WTC11 (cell line): ENCODE results near the gene SNAPC4. TPM values are rescaled to one million over a fixed set of nuclear protein-coding genes. Genes with fewer than 3 reads are reported as not detected.

ENCODE experiments used
- ATAC-seq: fragments of 200-7000 bp; cut with Tn5 transposase; 2 replicates; pipeline ENCODE4 v1.10.0; 2021; ENCODE audit warnings: mild to moderate bottlenecking, moderate library complexity
- CTCF ChIA-PET: fragments of 300-600 bp; sonication (Branson Sonifier 250); formaldehyde crosslinking; loops from one replicate; lab custom pipeline; 2021; ENCODE audit warnings: antibody characterized with exemption; lab: Charles Lee
- POLR2A ChIA-PET: fragments of 350-600 bp; sonication (Branson Sonifier 250); formaldehyde crosslinking; loops from one replicate; lab custom pipeline; 2021; ENCODE audit warnings: antibody characterized with exemption; lab: Charles Lee
- DNase-seq: peaks from one replicate; pipeline ENCODE4 v3.0.0; 2021; ENCODE audit warnings: low spot score
- H3K27ac Mint-ChIP-seq: 2 replicates; pipeline ENCODE4 v1.8.0; 2021; ENCODE audit warnings: mixed read lengths
- H3K27me3 Mint-ChIP-seq: 2 replicates; pipeline ENCODE4 v1.8.0; 2021; ENCODE audit warnings: low read depth, mild to moderate bottlenecking, moderate library complexity, mixed read lengths
- H3K36me3 Mint-ChIP-seq: 2 replicates; pipeline ENCODE4 v1.8.0; 2021; ENCODE audit warnings: mixed read lengths
- H3K4me1 Mint-ChIP-seq: 2 replicates; pipeline ENCODE4 v1.8.0; 2022; ENCODE audit warnings: mixed read lengths
- H3K4me3 Mint-ChIP-seq: 2 replicates; pipeline ENCODE4 v1.8.0; 2021; ENCODE audit warnings: mild to moderate bottlenecking, moderate library complexity, mixed read lengths
- H3K9me3 Mint-ChIP-seq: 2 replicates; pipeline ENCODE4 v1.8.0; 2021; ENCODE audit warnings: mixed read lengths
- FOXP1 ChIP-seq: sonication (generic); formaldehyde crosslinking; IDR thresholded peaks from 2 replicates; pipeline ENCODE4 v1.8.0; 2022; ENCODE audit warnings: missing genetic modification reagents, mild to moderate bottlenecking, moderate library complexity, borderline replicate concordance
- IRF2 ChIP-seq: sonication (generic); formaldehyde crosslinking; IDR thresholded peaks from 2 replicates; pipeline ENCODE4 v1.8.0; 2022; ENCODE audit warnings: low read depth, missing genetic modification reagents, borderline replicate concordance
- JAZF1 ChIP-seq: fragments of 250-450 bp; sonication (Bioruptor Pico); IDR thresholded peaks from 2 replicates; pipeline ENCODE4 v1.9.0; 2021; ENCODE audit warnings: moderate library complexity, mild to moderate bottlenecking, inconsistent platforms
- JUN ChIP-seq: sonication (generic); formaldehyde crosslinking; IDR thresholded peaks from 2 replicates; pipeline ENCODE4 v1.8.0; 2023; ENCODE audit warnings: mild to moderate bottlenecking, missing genetic modification reagents
- NFYB ChIP-seq: sonication (generic); formaldehyde crosslinking; conservative IDR thresholded peaks from 2 replicates; pipeline ENCODE4 v1.8.0; 2022; ENCODE audit warnings: low read depth, missing genetic modification reagents
- SP1 ChIP-seq: sonication (generic); formaldehyde crosslinking; conservative IDR thresholded peaks from 2 replicates; pipeline ENCODE4 v1.8.1; 2022; ENCODE audit warnings: missing genetic modification reagents
- TEAD1 ChIP-seq: sonication (generic); formaldehyde crosslinking; IDR thresholded peaks from 2 replicates; pipeline ENCODE4 v1.8.0; 2022; ENCODE audit warnings: mild to moderate bottlenecking, missing genetic modification reagents
- ZNF263 ChIP-seq: sonication (generic); formaldehyde crosslinking; IDR thresholded peaks from 2 replicates; pipeline ENCODE4 v1.8.1; 2022; ENCODE audit warnings: low read depth, mild to moderate bottlenecking, moderate library complexity, missing genetic modification reagents
- ZNF317 ChIP-seq: sonication (generic); formaldehyde crosslinking; IDR thresholded peaks from 2 replicates; pipeline ENCODE4 v1.8.1; 2023; ENCODE audit warnings: low read depth, mild to moderate bottlenecking, moderate library complexity, missing genetic modification reagents, borderline replicate concordance
- total RNA-seq: library from RNA; stranded (reverse); gene quantifications from 3 replicates; pipeline ENCODE4 v1.2.3, GENCODE V29; 2021
- TF ChIP-seq, protein P1 (sequence below): sonication (generic); formaldehyde crosslinking; IDR thresholded peaks from 2 replicates; pipeline ENCODE4 v1.8.1; 2022; ENCODE audit warnings: mild to moderate bottlenecking, moderate library complexity, missing genetic modification reagents
- TF ChIP-seq, protein P2 (sequence below): fragments of 200-600 bp; IDR thresholded peaks from 2 replicates; pipeline ENCODE4 v1.8.0; 2022; ENCODE audit warnings: antibody characterized with exemption
- TF ChIP-seq, protein P3 (sequence below): fragments of 250-450 bp; sonication (Bioruptor Pico); IDR thresholded peaks from 2 replicates; pipeline ENCODE4 v2.1.2; 2022; ENCODE audit warnings: mild to moderate bottlenecking, moderate library complexity
- TF ChIP-seq, protein P4 (sequence below): sonication (generic); formaldehyde crosslinking; IDR thresholded peaks from 2 replicates; pipeline ENCODE4 v1.8.0; 2023; ENCODE audit warnings: mild to moderate bottlenecking, missing genetic modification reagents
- TF ChIP-seq, protein P5 (sequence below): sonication (generic); formaldehyde crosslinking; IDR thresholded peaks from 2 replicates; pipeline ENCODE4 v1.8.1; 2022; ENCODE audit warnings: low read depth, missing genetic modification reagents, borderline replicate concordance
- TF ChIP-seq, protein P6 (sequence below): sonication (generic); formaldehyde crosslinking; IDR thresholded peaks from 2 replicates; pipeline ENCODE4 v1.8.1; 2023; ENCODE audit warnings: mild to moderate bottlenecking, missing genetic modification reagents
- TF ChIP-seq, protein P7 (sequence below): sonication (generic); formaldehyde crosslinking; IDR thresholded peaks from 2 replicates; pipeline ENCODE4 v1.8.1; 2022; ENCODE audit warnings: mild to moderate bottlenecking, missing genetic modification reagents, moderate library complexity, borderline replicate concordance

SNAPC4 gene
- total RNA-seq, 1 experiment from 2014 or later, result 22.8 TPM

DNA sequence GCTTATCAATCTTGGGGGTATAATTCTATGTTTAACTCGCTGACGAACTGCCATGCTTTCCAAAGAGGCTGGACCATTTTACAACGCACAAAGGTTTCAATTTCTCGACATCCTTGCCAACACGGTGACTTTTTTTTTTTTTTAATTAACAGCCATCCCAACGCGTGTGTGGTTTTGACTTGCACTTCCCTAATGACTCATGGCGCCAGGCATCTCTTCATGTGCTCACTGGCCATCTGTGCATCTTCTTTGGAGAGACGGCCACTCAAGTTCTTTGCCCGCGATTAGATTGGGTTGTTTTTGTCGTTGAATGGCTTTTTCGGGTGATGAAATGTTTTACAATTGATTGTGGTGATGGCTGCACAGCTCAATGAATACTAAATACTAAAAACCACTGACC lies 14.0 kb downstream of the SNAPC4 start:
- Mint-ChIP-seq H3K4me3 (no peak overlapping the region), H3K9me3 (no peaks in the 10 kb centered on the region), H3K4me1 (no peaks in the 10 kb centered on the region), H3K27ac (no peak overlapping the region), H3K36me3 (peaks cover 42% of the 10 kb centered on the region), H3K27me3 (no peaks in the 10 kb centered on the region)
- CTCF ChIA-PET, result interaction anchor here (0.7 kb wide), 1 partner anchor 59 kb away, joined by 4 read pairs; the partner anchor contains the start of gene GPSM1
- TF ChIP-seq, protein P1, sequence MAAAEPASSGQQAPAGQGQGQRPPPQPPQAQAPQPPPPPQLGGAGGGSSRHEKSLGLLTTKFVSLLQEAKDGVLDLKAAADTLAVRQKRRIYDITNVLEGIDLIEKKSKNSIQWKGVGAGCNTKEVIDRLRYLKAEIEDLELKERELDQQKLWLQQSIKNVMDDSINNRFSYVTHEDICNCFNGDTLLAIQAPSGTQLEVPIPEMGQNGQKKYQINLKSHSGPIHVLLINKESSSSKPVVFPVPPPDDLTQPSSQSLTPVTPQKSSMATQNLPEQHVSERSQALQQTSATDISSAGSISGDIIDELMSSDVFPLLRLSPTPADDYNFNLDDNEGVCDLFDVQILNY (CRISPR knock-in tag), result no peak
- no peak for TF ChIP-seq ZNF263 (CRISPR knock-in tag)
- no peak for TF ChIP-seq SP1 (CRISPR knock-in tag)
- TF ChIP-seq, protein P2, sequence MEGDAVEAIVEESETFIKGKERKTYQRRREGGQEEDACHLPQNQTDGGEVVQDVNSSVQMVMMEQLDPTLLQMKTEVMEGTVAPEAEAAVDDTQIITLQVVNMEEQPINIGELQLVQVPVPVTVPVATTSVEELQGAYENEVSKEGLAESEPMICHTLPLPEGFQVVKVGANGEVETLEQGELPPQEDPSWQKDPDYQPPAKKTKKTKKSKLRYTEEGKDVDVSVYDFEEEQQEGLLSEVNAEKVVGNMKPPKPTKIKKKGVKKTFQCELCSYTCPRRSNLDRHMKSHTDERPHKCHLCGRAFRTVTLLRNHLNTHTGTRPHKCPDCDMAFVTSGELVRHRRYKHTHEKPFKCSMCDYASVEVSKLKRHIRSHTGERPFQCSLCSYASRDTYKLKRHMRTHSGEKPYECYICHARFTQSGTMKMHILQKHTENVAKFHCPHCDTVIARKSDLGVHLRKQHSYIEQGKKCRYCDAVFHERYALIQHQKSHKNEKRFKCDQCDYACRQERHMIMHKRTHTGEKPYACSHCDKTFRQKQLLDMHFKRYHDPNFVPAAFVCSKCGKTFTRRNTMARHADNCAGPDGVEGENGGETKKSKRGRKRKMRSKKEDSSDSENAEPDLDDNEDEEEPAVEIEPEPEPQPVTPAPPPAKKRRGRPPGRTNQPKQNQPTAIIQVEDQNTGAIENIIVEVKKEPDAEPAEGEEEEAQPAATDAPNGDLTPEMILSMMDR, result no peak
- no peak for TF ChIP-seq TEAD1 (CRISPR knock-in tag)
- TF ChIP-seq, protein P3, sequence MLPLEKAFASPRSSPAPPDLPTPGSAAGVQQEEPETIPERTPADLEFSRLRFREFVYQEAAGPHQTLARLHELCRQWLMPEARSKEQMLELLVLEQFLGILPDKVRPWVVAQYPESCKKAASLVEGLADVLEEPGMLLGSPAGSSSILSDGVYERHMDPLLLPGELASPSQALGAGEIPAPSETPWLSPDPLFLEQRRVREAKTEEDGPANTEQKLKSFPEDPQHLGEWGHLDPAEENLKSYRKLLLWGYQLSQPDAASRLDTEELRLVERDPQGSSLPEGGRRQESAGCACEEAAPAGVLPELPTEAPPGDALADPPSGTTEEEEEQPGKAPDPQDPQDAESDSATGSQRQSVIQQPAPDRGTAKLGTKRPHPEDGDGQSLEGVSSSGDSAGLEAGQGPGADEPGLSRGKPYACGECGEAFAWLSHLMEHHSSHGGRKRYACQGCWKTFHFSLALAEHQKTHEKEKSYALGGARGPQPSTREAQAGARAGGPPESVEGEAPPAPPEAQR, result no peak
- no peak for TF ChIP-seq JAZF1 (CRISPR knock-in tag)
- TF ChIP-seq ZNF317 (CRISPR knock-in tag), result no peak
- TF ChIP-seq, protein P4, sequence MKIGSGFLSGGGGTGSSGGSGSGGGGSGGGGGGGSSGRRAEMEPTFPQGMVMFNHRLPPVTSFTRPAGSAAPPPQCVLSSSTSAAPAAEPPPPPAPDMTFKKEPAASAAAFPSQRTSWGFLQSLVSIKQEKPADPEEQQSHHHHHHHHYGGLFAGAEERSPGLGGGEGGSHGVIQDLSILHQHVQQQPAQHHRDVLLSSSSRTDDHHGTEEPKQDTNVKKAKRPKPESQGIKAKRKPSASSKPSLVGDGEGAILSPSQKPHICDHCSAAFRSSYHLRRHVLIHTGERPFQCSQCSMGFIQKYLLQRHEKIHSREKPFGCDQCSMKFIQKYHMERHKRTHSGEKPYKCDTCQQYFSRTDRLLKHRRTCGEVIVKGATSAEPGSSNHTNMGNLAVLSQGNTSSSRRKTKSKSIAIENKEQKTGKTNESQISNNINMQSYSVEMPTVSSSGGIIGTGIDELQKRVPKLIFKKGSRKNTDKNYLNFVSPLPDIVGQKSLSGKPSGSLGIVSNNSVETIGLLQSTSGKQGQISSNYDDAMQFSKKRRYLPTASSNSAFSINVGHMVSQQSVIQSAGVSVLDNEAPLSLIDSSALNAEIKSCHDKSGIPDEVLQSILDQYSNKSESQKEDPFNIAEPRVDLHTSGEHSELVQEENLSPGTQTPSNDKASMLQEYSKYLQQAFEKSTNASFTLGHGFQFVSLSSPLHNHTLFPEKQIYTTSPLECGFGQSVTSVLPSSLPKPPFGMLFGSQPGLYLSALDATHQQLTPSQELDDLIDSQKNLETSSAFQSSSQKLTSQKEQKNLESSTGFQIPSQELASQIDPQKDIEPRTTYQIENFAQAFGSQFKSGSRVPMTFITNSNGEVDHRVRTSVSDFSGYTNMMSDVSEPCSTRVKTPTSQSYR (CRISPR knock-in tag), result no peak
- TF ChIP-seq IRF2 (CRISPR knock-in tag), result no peak
- TF ChIP-seq NFYB, result no peak
- TF ChIP-seq, protein P5, sequence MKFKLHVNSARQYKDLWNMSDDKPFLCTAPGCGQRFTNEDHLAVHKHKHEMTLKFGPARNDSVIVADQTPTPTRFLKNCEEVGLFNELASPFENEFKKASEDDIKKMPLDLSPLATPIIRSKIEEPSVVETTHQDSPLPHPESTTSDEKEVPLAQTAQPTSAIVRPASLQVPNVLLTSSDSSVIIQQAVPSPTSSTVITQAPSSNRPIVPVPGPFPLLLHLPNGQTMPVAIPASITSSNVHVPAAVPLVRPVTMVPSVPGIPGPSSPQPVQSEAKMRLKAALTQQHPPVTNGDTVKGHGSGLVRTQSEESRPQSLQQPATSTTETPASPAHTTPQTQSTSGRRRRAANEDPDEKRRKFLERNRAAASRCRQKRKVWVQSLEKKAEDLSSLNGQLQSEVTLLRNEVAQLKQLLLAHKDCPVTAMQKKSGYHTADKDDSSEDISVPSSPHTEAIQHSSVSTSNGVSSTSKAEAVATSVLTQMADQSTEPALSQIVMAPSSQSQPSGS (CRISPR knock-in tag), result no peak
- ATAC-seq (no peak), DNase-seq (no peak)
- POLR2A ChIA-PET, result interaction anchor here (0.7 kb wide), 1 partner anchor 1276 kb away, joined by 4 read pairs; no protein-coding TSS in a partner anchor

DNA sequence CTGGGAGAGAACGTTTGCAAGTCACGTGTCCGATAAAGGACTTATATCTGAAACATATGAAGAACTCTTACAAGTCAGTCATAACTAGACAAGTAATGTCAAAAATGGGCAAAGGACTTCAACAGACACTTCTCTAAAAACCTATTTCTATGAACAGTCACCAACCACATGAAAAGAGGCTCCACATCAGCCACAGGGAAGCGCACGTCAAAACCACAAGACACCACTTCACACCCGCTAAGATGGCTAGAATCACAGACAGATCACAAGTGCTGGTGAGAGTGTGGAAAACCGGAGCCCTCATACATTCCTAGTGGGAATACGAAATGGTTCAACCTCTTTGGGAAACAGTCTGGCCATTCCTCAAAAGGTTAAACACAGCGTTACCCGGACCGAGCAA lies 15.0 kb downstream of the SNAPC4 start:
- CTCF ChIA-PET, result interaction anchor here (0.6 kb wide), 1 partner anchor 14 kb away, joined by 3 read pairs; no protein-coding TSS in a partner anchor
- H3K27me3 Mint-ChIP-seq, result no peaks in the 10 kb centered on the region
- POLR2A ChIA-PET, result no interaction called here
- no peak for ATAC-seq
- peaks cover 41% of the 10 kb centered on the region for H3K36me3 Mint-ChIP-seq
- no peaks in the 10 kb centered on the region for H3K9me3 Mint-ChIP-seq
- DNase-seq, result no peak
- TF ChIP-seq, protein P6, sequence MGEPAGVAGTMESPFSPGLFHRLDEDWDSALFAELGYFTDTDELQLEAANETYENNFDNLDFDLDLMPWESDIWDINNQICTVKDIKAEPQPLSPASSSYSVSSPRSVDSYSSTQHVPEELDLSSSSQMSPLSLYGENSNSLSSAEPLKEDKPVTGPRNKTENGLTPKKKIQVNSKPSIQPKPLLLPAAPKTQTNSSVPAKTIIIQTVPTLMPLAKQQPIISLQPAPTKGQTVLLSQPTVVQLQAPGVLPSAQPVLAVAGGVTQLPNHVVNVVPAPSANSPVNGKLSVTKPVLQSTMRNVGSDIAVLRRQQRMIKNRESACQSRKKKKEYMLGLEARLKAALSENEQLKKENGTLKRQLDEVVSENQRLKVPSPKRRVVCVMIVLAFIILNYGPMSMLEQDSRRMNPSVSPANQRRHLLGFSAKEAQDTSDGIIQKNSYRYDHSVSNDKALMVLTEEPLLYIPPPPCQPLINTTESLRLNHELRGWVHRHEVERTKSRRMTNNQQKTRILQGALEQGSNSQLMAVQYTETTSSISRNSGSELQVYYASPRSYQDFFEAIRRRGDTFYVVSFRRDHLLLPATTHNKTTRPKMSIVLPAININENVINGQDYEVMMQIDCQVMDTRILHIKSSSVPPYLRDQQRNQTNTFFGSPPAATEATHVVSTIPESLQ (CRISPR knock-in tag), result no peak
- TF ChIP-seq JUN (CRISPR knock-in tag), result no peak
- TF ChIP-seq, protein P5 (CRISPR knock-in tag), result no peak
- TF ChIP-seq, protein P7, sequence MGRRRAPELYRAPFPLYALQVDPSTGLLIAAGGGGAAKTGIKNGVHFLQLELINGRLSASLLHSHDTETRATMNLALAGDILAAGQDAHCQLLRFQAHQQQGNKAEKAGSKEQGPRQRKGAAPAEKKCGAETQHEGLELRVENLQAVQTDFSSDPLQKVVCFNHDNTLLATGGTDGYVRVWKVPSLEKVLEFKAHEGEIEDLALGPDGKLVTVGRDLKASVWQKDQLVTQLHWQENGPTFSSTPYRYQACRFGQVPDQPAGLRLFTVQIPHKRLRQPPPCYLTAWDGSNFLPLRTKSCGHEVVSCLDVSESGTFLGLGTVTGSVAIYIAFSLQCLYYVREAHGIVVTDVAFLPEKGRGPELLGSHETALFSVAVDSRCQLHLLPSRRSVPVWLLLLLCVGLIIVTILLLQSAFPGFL, result no peak
- TF ChIP-seq FOXP1, result no peak
- TF ChIP-seq, all 79 proteins: peak for 0
- Mint-ChIP-seq H3K4me1 (no peaks in the 10 kb centered on the region), H3K27ac (no peak overlapping the region), H3K4me3 (no peak overlapping the region)
